ENCODE measurements around the gene HIP1R. TPM values are rescaled to one million over a fixed set of nuclear protein-coding genes. Genes with fewer than 3 reads are reported as not detected.

Gene HIP1R
- total and polyA plus RNA-seq, 2 experiments from 2014 or later: 8.0 to 22.1 TPM

GRCh38 chr12:122872815-122873361, 37.6 kb downstream of the HIP1R start:
- Histone ChIP-seq H3K4me3 (no peak overlapping the region), H3F3A (replicated peaks; ENCODE audit: low read depth) (no peaks in the 10 kb centered on the region; the same call in 1 of the 2 replicates), H3K79me2 (replicated peaks; ENCODE audit: insufficient read depth) (peaks cover 16% of the 10 kb centered on the region), H3K36me3 (ENCODE audit: insufficient read depth) (no peaks in the 10 kb centered on the region), H3K27me3 (ENCODE audit: insufficient read depth) (peaks cover 96% of the 10 kb centered on the region), H3K4me2 (peak overlapping the region; percentile 15; the same call in 1 of the 2 replicates), H2AFZ (no peak overlapping the region), H3K4me1 (ENCODE audit: insufficient read depth) (peaks cover 37% of the 10 kb centered on the region), H3K27ac (ENCODE audit: low read depth) (no peak overlapping the region), H4K20me1 (replicated peaks; ENCODE audit: insufficient read depth) (peaks cover 83% of the 10 kb centered on the region), H3K9me2 (ENCODE audit: insufficient read depth) (no peaks in the 10 kb centered on the region)
- no peaks in the 10 kb centered on the region for H3K9me3 Mint-ChIP-seq
- DNase-seq (ENCODE audit: low spot score) (no peak), ATAC-seq (no peak)
- no peak overlapping the region for H3K27ac Mint-ChIP-seq
- H3K27me3 Mint-ChIP-seq (ENCODE audit: insufficient read depth, low read depth, poor library complexity): peaks cover 100% of the 10 kb centered on the region
- H3K36me3 Mint-ChIP-seq (ENCODE audit: low read depth): peaks cover 34% of the 10 kb centered on the region
- no peak overlapping the region for H3K4me3 Mint-ChIP-seq
- TF ChIP-seq ZNF331 (CRISPR knock-in tag; IDR thresholded peaks at IDR 0.05; ENCODE audit: low read depth): no peak
- no peak for TF ChIP-seq JUNB (IDR thresholded peaks at IDR 0.05; ENCODE audit: unreplicated experiment)
- H3K4me1 Mint-ChIP-seq: peaks cover 36% of the 10 kb centered on the region

- Histone ChIP-seq H3K4me2 (no peak overlapping the region), H3K27me3 (ENCODE audit: insufficient read depth) (peaks cover 98% of the 10 kb centered on the region), H3K79me2 (replicated peaks; ENCODE audit: insufficient read depth) (peaks cover 19% of the 10 kb centered on the region), H3K4me1 (ENCODE audit: insufficient read depth) (peaks cover 37% of the 10 kb centered on the region), H3K27ac (ENCODE audit: low read depth) (no peak overlapping the region), H3K4me3 (no peak overlapping the region), H3K36me3 (ENCODE audit: insufficient read depth) (no peaks in the 10 kb centered on the region), H3F3A (replicated peaks; ENCODE audit: low read depth) (no peaks in the 10 kb centered on the region; the same call in 1 of the 2 replicates), H4K20me1 (replicated peaks; ENCODE audit: insufficient read depth) (peaks cover 83% of the 10 kb centered on the region), H3K9me2 (ENCODE audit: insufficient read depth) (no peaks in the 10 kb centered on the region), H2AFZ (no peak overlapping the region)
- no peak for ATAC-seq
- H3K9me3 Mint-ChIP-seq: no peaks in the 10 kb centered on the region
- no peak for TF ChIP-seq STAT1 (IDR thresholded peaks at IDR 0.05; ENCODE audit: unreplicated experiment)
- TF ChIP-seq EZH2phosphoT487 (IDR thresholded peaks at IDR 0.05; ENCODE audit: unreplicated experiment): no peak
- TF ChIP-seq ZNF114 (CRISPR knock-in tag; IDR thresholded peaks at IDR 0.05): no peak
- TF ChIP-seq CREB1 (CRISPR knock-in tag; IDR thresholded peaks at IDR 0.05; ENCODE audit: low read depth): no peak
- no peak for TF ChIP-seq POLR2AphosphoS5 (IDR thresholded peaks at IDR 0.05; ENCODE audit: low read depth)
- peaks cover 36% of the 10 kb centered on the region for H3K4me1 Mint-ChIP-seq
- H3K27ac Mint-ChIP-seq: no peak overlapping the region
- H3K4me3 Mint-ChIP-seq: no peak overlapping the region
- peaks cover 100% of the 10 kb centered on the region for H3K27me3 Mint-ChIP-seq (ENCODE audit: insufficient read depth, low read depth, poor library complexity)
- peaks cover 32% of the 10 kb centered on the region for H3K36me3 Mint-ChIP-seq (ENCODE audit: low read depth)
- no peak for DNase-seq (ENCODE audit: low spot score)
Observed at GRCh38 chr12:122873540-122873939, 38.3 kb downstream of the HIP1R start.

GRCh38 chr12:122874081-122874480, 38.8 kb downstream of the HIP1R start:
- TF ChIP-seq ZNF331 (CRISPR knock-in tag; IDR thresholded peaks at IDR 0.05; ENCODE audit: low read depth): no peak
- ATAC-seq (peak; percentile 48), DNase-seq (ENCODE audit: low spot score) (peak; percentile 64)
- H4K20me1 ChIP-seq (replicated peaks; ENCODE audit: insufficient read depth): peaks cover 83% of the 10 kb centered on the region
- Mint-ChIP-seq H3K4me3 (no peak overlapping the region), H3K27me3 (ENCODE audit: insufficient read depth, low read depth, poor library complexity) (peaks cover 99% of the 10 kb centered on the region), H3K36me3 (ENCODE audit: low read depth) (peaks cover 27% of the 10 kb centered on the region), H3K27ac (no peak overlapping the region), H3K9me3 (no peaks in the 10 kb centered on the region), H3K4me1 (peaks cover 36% of the 10 kb centered on the region)
- H3K4me1 ChIP-seq (ENCODE audit: insufficient read depth): peaks cover 37% of the 10 kb centered on the region
- no peaks in the 10 kb centered on the region for H3K9me2 ChIP-seq (ENCODE audit: insufficient read depth)
- H3K27me3 ChIP-seq (ENCODE audit: insufficient read depth): peaks cover 98% of the 10 kb centered on the region
- no peak overlapping the region for H3K4me3 ChIP-seq
- no peak overlapping the region for H3K27ac ChIP-seq (ENCODE audit: low read depth)
- peaks cover 23% of the 10 kb centered on the region for H3K79me2 ChIP-seq (replicated peaks; ENCODE audit: insufficient read depth)
- H3K4me2 ChIP-seq: no peak overlapping the region
- no peaks in the 10 kb centered on the region; the same call in 1 of the 2 replicates for H3F3A ChIP-seq (replicated peaks; ENCODE audit: low read depth)
- no peak overlapping the region for H2AFZ ChIP-seq
- no peaks in the 10 kb centered on the region for H3K36me3 ChIP-seq (ENCODE audit: insufficient read depth)

All from GM23338 (cell line).